Loucy (cell line): ENCODE measurements around the gene GLRX.
A peak's percentile ranks its signal among the peaks of the same experiment; 100 is the strongest.
"Not testable (repeated sequence)": the region's sequence is repeated elsewhere in the genome, so short reads cannot be mapped to it uniquely, and the experiment has no call there.

Experiments
- H2AFZ ChIP-seq: fragments of 200-600 bp; sonication (generic); 2 replicates; pipeline ENCODE4 v1.6.0; 2016; ENCODE audit warnings: antibody characterized with exemption, mild to moderate bottlenecking, low read length, moderate library complexity
- H3F3A ChIP-seq: fragments of 200-600 bp; 2 replicates; pipeline ENCODE4 v1.6.0; 2016; ENCODE audit warnings: antibody characterized with exemption, low read depth, mild to moderate bottlenecking
- H3K27me3 ChIP-seq: fragments of 200-600 bp; sonication (generic); 2 replicates; pipeline ENCODE4 v1.6.1; 2014; ENCODE audit warnings: low read length, mild to moderate bottlenecking; ENCODE audit not compliant: insufficient read depth, poor library complexity, severe bottlenecking
- H3K36me3 ChIP-seq: fragments of 200-600 bp; sonication (generic); 2 replicates; pipeline ENCODE4 v1.6.1; 2016; ENCODE audit warnings: low read length; ENCODE audit not compliant: insufficient read depth
- H3K4me1 ChIP-seq: fragments of 200-600 bp; sonication (generic); 2 replicates; pipeline ENCODE4 v1.5.1; 2014; ENCODE audit warnings: low read length, mild to moderate bottlenecking; ENCODE audit not compliant: insufficient read depth, poor library complexity, severe bottlenecking
- H3K4me2 ChIP-seq: fragments of 200-600 bp; sonication (generic); 2 replicates; pipeline ENCODE4 v1.6.0; 2014; ENCODE audit warnings: antibody characterized with exemption, low read length, low read depth, mild to moderate bottlenecking; ENCODE audit not compliant: poor library complexity, severe bottlenecking
- H3K4me3 ChIP-seq: fragments of 200-600 bp; sonication (generic); 2 replicates; pipeline ENCODE4 v1.5.1; 2014; ENCODE audit warnings: low read length, mild to moderate bottlenecking, mixed read lengths; ENCODE audit not compliant: poor library complexity, severe bottlenecking
- H3K79me2 ChIP-seq: fragments of 200-600 bp; sonication (generic); 2 replicates; pipeline ENCODE4 v1.6.1; 2014; ENCODE audit warnings: low read length; ENCODE audit not compliant: insufficient read depth
- H3K9ac ChIP-seq: fragments of 200-600 bp; sonication (generic); 2 replicates; pipeline ENCODE4 v1.6.0; 2014; ENCODE audit warnings: mild to moderate bottlenecking, low read depth, low read length, moderate library complexity; ENCODE audit not compliant: poor library complexity, severe bottlenecking
- H3K9me2 ChIP-seq: fragments of 200-600 bp; sonication (generic); replicated peaks from 2 replicates; pipeline ENCODE4 v1.6.1; 2016; ENCODE audit warnings: low read depth, low read length, mixed read lengths
- H3K9me3 ChIP-seq: fragments of 200-600 bp; sonication (generic); 2 replicates; pipeline ENCODE4 v1.6.1; 2014; ENCODE audit warnings: mild to moderate bottlenecking, antibody characterized with exemption, low read length, low read depth; ENCODE audit not compliant: insufficient read depth
- H4K20me1 ChIP-seq: fragments of 200-600 bp; sonication (generic); 2 replicates; pipeline ENCODE4 v1.6.0; 2014; ENCODE audit warnings: antibody characterized with exemption, low read length, mild to moderate bottlenecking; ENCODE audit not compliant: insufficient read depth, poor library complexity, severe bottlenecking
- EZH2phosphoT487 ChIP-seq: fragments of 200-600 bp; IDR thresholded peaks from 2 replicates; pipeline ENCODE4 v1.6.1; 2018; ENCODE audit warnings: antibody characterized with exemption, mild to moderate bottlenecking, moderate library complexity, borderline replicate concordance
- TF ChIP-seq, protein P1 (sequence below): fragments of 200-600 bp; sonication (generic); conservative IDR thresholded peaks from 2 replicates; pipeline ENCODE4 v1.5.1; 2014; ENCODE audit warnings: mild to moderate bottlenecking, antibody characterized with exemption, low read length

The GLRX gene, protein sequence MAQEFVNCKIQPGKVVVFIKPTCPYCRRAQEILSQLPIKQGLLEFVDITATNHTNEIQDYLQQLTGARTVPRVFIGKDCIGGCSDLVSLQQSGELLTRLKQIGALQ

DNA sequence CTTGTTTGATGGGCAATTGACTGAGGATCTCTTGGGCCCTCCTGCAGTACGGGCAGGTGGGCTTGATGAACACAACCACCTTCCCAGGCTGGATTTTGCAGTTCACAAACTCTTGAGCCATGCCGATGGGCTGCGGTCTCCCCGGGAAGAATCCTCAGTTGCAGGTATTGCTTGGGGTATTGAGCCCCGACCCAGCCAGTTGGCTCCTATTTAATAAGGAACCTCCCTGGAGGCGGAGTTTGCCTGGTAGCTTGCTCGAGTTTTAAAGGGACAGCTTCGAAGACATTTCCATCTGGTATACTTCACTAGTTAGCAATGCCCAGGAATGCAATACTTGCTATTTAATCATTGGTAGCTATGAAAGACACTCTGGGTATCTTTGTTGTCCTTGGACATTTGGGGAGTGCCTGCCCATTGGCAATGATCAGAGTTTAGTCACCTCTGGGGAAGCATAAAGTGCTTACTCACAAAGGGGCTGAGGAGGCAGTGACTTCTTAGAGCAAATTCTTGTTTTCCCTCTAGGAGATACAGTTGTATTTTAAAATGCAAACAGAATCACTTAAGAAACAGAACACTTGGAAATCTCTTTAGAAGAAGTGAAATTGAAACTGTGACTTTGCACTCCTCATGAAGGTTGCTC, at the start of gene GLRX:
Gene GLRX, minus strand, starts transcription at position 185 of the 640 bp plus-strand sequence. Its CDS starts 64 bp downstream, at position 121.
- H3K36me3 ChIP-seq = no peaks in the 10 kb centered on the region
- peak within 1 kb of the TSS; percentile 87 for H3K4me2 ChIP-seq
- peaks cover 29% of the 10 kb centered on the region for H4K20me1 ChIP-seq
- peak within 1 kb of the TSS; percentile 93 for H3K4me3 ChIP-seq
- H3K27me3 ChIP-seq = no peaks in the 10 kb centered on the region
- H3K9me3 ChIP-seq = no peaks in the 10 kb centered on the region
- peaks cover 4% of the 10 kb centered on the region; the same call in 1 of the 2 replicates for H3F3A ChIP-seq
- H3K79me2 ChIP-seq = peaks cover 56% of the 10 kb centered on the region
- TF ChIP-seq, protein P1, sequence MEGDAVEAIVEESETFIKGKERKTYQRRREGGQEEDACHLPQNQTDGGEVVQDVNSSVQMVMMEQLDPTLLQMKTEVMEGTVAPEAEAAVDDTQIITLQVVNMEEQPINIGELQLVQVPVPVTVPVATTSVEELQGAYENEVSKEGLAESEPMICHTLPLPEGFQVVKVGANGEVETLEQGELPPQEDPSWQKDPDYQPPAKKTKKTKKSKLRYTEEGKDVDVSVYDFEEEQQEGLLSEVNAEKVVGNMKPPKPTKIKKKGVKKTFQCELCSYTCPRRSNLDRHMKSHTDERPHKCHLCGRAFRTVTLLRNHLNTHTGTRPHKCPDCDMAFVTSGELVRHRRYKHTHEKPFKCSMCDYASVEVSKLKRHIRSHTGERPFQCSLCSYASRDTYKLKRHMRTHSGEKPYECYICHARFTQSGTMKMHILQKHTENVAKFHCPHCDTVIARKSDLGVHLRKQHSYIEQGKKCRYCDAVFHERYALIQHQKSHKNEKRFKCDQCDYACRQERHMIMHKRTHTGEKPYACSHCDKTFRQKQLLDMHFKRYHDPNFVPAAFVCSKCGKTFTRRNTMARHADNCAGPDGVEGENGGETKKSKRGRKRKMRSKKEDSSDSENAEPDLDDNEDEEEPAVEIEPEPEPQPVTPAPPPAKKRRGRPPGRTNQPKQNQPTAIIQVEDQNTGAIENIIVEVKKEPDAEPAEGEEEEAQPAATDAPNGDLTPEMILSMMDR = no peak
- TF ChIP-seq EZH2phosphoT487 = no peak
- H3K9me2 ChIP-seq = no peaks in the 10 kb centered on the region
- peak within 1 kb of the TSS; percentile 97 for H3K9ac ChIP-seq
- peak within 1 kb of the TSS; percentile 42; the same call in 1 of the 2 replicates for H2AFZ ChIP-seq
- H3K4me1 ChIP-seq = peaks cover 55% of the 10 kb centered on the region

DNA sequence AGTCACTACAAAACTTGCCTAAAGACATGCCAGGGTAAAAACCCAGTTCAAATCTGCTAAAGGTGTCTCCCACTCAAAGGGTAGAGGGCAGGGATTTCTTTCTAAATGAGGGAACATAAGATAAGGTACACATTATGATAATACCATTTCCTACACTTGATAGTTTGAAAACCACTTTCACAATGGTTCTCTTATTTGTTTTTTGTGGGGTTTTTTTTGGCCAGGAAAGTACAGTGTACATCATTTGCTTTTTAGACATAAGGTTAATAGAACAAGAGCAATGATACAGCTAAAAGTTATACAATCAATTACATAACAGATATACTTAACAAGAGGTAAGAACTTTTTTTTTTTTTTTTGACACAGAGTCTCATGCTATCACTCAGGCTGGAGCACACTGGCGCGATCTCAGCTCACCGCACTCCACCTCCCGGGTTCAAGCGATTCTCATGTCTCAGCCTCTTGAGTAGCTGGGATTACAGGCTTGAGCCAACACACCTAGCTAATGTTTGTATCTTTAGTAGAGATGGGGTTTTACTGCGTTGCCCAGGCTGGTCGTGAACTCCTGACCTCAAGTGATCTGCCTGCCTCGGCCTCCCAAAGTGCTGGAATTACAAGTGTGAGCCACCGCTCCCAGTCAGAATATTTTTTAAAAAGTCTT, 48.8 kb upstream of the GLRX start:
- TF ChIP-seq EZH2phosphoT487 = no peak
- TF ChIP-seq, protein P1 = no peak
- Histone ChIP-seq H4K20me1 (no peaks in the 10 kb centered on the region), H3K9ac (no peak overlapping the region), H3K4me3 (no peak overlapping the region), H2AFZ (no peak overlapping the region), H3K4me2 (peak overlapping the region; percentile 24), H3K9me3 (no peaks in the 10 kb centered on the region), H3F3A (no peaks in the 10 kb centered on the region), H3K36me3 (no peaks in the 10 kb centered on the region), H3K4me1 (peaks cover 18% of the 10 kb centered on the region), H3K9me2 (no peaks in the 10 kb centered on the region), H3K27me3 (peaks cover 7% of the 10 kb centered on the region), H3K79me2 (no peaks in the 10 kb centered on the region)

DNA sequence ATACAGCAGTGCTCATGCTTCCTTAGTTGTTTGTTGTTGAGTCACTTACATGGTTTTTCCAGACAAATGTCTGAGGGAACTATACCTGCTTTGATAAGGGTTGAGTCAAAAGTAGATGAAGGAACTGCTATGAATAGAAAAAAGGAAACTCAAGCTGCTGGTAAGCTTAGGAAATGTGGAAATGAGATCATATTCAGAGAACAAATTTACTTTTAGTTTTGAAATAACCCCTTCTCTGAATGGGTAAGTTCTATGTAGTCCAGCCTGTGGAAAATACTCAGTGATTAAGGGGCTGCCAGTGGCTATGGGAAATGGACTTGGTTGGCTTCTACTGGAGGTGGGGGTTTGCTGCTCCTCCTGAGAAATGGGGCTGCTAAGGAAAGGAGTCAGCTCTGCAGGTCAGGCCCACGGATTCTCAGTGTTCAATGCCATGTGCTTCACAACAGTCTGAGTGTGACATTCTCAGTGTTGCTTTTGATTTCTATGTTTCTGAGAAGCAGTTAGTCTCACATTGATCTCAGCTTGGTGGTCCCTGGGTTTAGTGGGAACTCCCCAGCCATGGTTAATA, 47.7 kb upstream of the GLRX start:
- Histone ChIP-seq H2AFZ (no peak overlapping the region), H3K4me3 (no peak overlapping the region)
- TF ChIP-seq EZH2phosphoT487 = no peak
- TF ChIP-seq, protein P1 = no peak

DNA sequence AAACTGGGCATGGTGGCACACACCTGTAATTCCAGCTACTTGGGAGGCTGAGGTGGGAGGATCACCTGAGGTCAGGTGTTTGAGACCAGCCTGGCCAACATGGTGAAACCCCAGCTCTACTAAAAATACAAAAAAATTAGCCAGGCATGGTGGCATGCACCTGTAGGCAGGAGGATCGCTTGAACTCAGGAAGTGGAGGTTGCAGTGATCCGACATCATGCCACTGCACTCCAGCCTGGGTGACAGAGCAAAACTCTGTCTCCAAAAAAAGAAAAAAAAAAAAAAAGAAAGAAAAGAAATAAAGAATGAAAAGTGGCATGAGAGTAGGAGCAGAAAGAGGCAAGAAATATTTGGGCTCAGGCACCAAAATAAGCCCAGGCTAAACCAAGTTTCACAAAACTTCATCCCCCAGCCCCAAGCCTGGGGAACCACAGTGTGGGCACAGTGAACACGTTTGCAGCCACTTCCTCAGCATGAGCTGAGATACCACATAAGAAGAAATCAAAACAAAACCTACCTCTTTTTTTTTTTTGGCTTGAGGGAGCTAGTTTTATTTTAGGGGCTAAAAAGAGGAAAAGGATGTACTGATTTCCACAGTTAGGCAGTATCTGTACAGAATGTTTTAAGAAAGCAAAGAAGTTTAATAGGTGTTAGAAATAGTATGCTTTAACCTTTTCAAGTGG, 46.8 kb upstream of the GLRX start:
- not testable (repeated sequence) for H3K9me3 ChIP-seq, H3K36me3 ChIP-seq, H3F3A ChIP-seq, H3K9me2 ChIP-seq, H2AFZ ChIP-seq, H3K9ac ChIP-seq, H3K79me2 ChIP-seq, H4K20me1 ChIP-seq, H3K27me3 ChIP-seq
- peaks cover 18% of the 10 kb centered on the region for H3K4me1 ChIP-seq
- peak overlapping the region; percentile 32 for H3K4me3 ChIP-seq
- peak overlapping the region; percentile 18 for H3K4me2 ChIP-seq

More for the DNA sequence above, 47.7 kb upstream of the GLRX start:
- Histone ChIP-seq H3K36me3 (no peaks in the 10 kb centered on the region), H3K27me3 (peaks cover 7% of the 10 kb centered on the region), H3F3A (no peaks in the 10 kb centered on the region), H3K9me2 (no peaks in the 10 kb centered on the region), H3K79me2 (no peaks in the 10 kb centered on the region), H3K9ac (no peak overlapping the region), H3K9me3 (no peaks in the 10 kb centered on the region), H4K20me1 (no peaks in the 10 kb centered on the region), H3K4me2 (peak overlapping the region; percentile 24), H3K4me1 (peaks cover 18% of the 10 kb centered on the region)
